ENCODE results near the gene RASGEF1C.

Gene RASGEF1C

DNA sequence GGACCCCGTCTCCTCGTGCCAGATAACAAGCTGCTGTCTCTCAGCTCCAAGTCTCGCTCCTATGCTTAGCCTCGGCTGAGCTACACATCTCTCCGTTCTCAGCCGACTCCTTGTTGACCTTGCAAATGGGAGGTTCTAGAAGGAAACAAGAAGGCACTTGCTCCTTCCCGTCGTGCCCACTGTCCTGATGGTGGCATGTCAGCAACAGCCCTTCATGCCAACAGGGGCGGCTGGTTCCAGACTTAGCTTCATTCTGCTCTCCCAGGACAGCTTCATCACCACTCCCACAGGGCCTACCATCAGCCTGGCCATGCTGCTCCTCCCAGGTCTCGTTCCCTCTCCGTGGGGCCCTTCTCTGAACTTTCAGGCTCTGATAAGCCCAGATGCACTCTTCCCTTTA is 13.0 kb upstream of the RASGEF1C start:
- no peak overlapping the region for H3K9ac ChIP-seq (ENCODE audit: low read depth, low read length, poor library complexity, severe bottlenecking)
- H3F3A ChIP-seq (ENCODE audit: low read depth), result no peaks in the 10 kb centered on the region
- no peaks in the 10 kb centered on the region for H3K4me1 ChIP-seq (ENCODE audit: insufficient read depth, low read length, poor library complexity, severe bottlenecking)
- H3K27me3 ChIP-seq (ENCODE audit: insufficient read depth, low read length, poor library complexity, severe bottlenecking), result no peaks in the 10 kb centered on the region
- H3K9me2 ChIP-seq (replicated peaks; ENCODE audit: low read depth, low read length), result no peaks in the 10 kb centered on the region
- TF ChIP-seq, protein P1, sequence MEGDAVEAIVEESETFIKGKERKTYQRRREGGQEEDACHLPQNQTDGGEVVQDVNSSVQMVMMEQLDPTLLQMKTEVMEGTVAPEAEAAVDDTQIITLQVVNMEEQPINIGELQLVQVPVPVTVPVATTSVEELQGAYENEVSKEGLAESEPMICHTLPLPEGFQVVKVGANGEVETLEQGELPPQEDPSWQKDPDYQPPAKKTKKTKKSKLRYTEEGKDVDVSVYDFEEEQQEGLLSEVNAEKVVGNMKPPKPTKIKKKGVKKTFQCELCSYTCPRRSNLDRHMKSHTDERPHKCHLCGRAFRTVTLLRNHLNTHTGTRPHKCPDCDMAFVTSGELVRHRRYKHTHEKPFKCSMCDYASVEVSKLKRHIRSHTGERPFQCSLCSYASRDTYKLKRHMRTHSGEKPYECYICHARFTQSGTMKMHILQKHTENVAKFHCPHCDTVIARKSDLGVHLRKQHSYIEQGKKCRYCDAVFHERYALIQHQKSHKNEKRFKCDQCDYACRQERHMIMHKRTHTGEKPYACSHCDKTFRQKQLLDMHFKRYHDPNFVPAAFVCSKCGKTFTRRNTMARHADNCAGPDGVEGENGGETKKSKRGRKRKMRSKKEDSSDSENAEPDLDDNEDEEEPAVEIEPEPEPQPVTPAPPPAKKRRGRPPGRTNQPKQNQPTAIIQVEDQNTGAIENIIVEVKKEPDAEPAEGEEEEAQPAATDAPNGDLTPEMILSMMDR (conservative IDR thresholded peaks at IDR 0.05; ENCODE audit: low read length), result no peak
- TF ChIP-seq EZH2phosphoT487 (IDR thresholded peaks at IDR 0.05; ENCODE audit: borderline replicate concordance), result no peak
- no peak overlapping the region for H2AFZ ChIP-seq (ENCODE audit: low read length)
- H3K9me3 ChIP-seq (ENCODE audit: insufficient read depth, low read depth, low read length), result no peaks in the 10 kb centered on the region
- H4K20me1 ChIP-seq (ENCODE audit: insufficient read depth, low read length, poor library complexity, severe bottlenecking), result no peaks in the 10 kb centered on the region
- no peaks in the 10 kb centered on the region for H3K79me2 ChIP-seq (ENCODE audit: insufficient read depth, low read length)
- H3K36me3 ChIP-seq (ENCODE audit: insufficient read depth, low read length), result no peaks in the 10 kb centered on the region
- H3K4me2 ChIP-seq (ENCODE audit: low read depth, low read length, poor library complexity, severe bottlenecking), result no peak overlapping the region
- H3K4me3 ChIP-seq (ENCODE audit: low read length, poor library complexity, severe bottlenecking), result no peak overlapping the region

DNA sequence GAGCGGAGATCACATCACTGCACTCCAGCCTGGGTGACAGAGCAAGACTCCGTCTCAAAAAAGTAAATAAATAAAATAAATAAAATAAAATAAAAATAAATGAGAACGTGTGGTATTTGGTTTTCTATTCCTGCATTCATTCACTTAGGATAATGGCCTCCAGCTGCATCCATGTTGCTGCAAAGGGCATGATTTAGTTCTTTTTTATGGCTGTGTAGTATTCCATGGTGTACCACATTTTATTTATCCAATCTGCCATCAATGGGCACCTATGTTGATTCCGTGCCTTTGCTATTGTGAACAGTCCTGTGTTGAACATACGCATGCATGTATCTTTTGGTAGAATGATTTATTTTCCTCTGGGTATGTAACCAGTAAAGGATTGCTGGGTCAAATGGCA is 8.8 kb upstream of the RASGEF1C start:
- Histone ChIP-seq H3K4me1 (ENCODE audit: insufficient read depth, low read length, poor library complexity, severe bottlenecking) (no peaks in the 10 kb centered on the region), H3K9ac (ENCODE audit: low read depth, low read length, poor library complexity, severe bottlenecking) (no peak overlapping the region), H3K9me3 (ENCODE audit: insufficient read depth, low read depth, low read length) (no peaks in the 10 kb centered on the region), H3K36me3 (ENCODE audit: insufficient read depth, low read length) (no peaks in the 10 kb centered on the region), H2AFZ (ENCODE audit: low read length) (no peak overlapping the region), H3K79me2 (ENCODE audit: insufficient read depth, low read length) (no peaks in the 10 kb centered on the region), H3F3A (ENCODE audit: low read depth) (no peaks in the 10 kb centered on the region), H4K20me1 (ENCODE audit: insufficient read depth, low read length, poor library complexity, severe bottlenecking) (no peaks in the 10 kb centered on the region), H3K27me3 (ENCODE audit: insufficient read depth, low read length, poor library complexity, severe bottlenecking) (no peaks in the 10 kb centered on the region), H3K4me2 (ENCODE audit: low read depth, low read length, poor library complexity, severe bottlenecking) (no peak overlapping the region), H3K9me2 (replicated peaks; ENCODE audit: low read depth, low read length) (no peaks in the 10 kb centered on the region), H3K4me3 (ENCODE audit: low read length, poor library complexity, severe bottlenecking) (no peak overlapping the region)
- TF ChIP-seq, protein P1 (conservative IDR thresholded peaks at IDR 0.05; ENCODE audit: low read length), result no peak
- TF ChIP-seq EZH2phosphoT487 (IDR thresholded peaks at IDR 0.05; ENCODE audit: borderline replicate concordance), result no peak

- Histone ChIP-seq H3K9me2 (replicated peaks; ENCODE audit: low read depth, low read length) (no peaks in the 10 kb centered on the region), H3K36me3 (ENCODE audit: insufficient read depth, low read length) (no peaks in the 10 kb centered on the region), H4K20me1 (ENCODE audit: insufficient read depth, low read length, poor library complexity, severe bottlenecking) (no peaks in the 10 kb centered on the region), H2AFZ (ENCODE audit: low read length) (no peak overlapping the region), H3K4me3 (ENCODE audit: low read length, poor library complexity, severe bottlenecking) (no peak overlapping the region), H3K4me1 (ENCODE audit: insufficient read depth, low read length, poor library complexity, severe bottlenecking) (no peaks in the 10 kb centered on the region), H3K9me3 (ENCODE audit: insufficient read depth, low read depth, low read length) (no peaks in the 10 kb centered on the region), H3K4me2 (ENCODE audit: low read depth, low read length, poor library complexity, severe bottlenecking) (no peak overlapping the region), H3F3A (ENCODE audit: low read depth) (no peaks in the 10 kb centered on the region), H3K27me3 (ENCODE audit: insufficient read depth, low read length, poor library complexity, severe bottlenecking) (no peaks in the 10 kb centered on the region), H3K9ac (ENCODE audit: low read depth, low read length, poor library complexity, severe bottlenecking) (no peak overlapping the region), H3K79me2 (ENCODE audit: insufficient read depth, low read length) (no peaks in the 10 kb centered on the region)
- TF ChIP-seq EZH2phosphoT487 (IDR thresholded peaks at IDR 0.05; ENCODE audit: borderline replicate concordance), result no peak
- TF ChIP-seq, protein P1 (conservative IDR thresholded peaks at IDR 0.05; ENCODE audit: low read length), result no peak
Observed at GRCh38 chr5:180216646-180217171, 7.7 kb upstream of the RASGEF1C start.
